ENCODE results near the gene SEPTIN11.
A peak's percentile ranks its signal among the peaks of the same experiment; 100 is the strongest.

Gene SEPTIN11

DNA sequence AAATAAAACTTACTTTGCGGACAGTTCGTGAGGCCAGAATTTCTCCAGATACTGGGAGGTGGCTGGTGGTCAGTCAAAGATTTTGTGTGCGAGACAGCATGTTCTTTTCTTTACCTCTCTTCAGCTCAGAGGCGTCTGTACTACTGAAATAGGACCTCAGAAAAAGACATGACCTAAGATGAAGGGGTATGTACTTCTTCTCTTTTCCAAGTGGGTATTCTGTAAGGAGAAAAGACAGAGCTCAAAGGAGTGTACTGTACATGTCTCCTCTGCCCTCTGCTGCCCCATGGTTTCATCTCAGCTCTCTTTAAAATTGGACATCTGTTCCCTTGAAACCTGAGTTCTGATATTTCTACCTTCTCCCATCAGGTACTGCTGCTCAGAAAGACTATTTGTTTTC is 38.1 kb downstream of the SEPTIN11 start:
- TF ChIP-seq, protein P1, sequence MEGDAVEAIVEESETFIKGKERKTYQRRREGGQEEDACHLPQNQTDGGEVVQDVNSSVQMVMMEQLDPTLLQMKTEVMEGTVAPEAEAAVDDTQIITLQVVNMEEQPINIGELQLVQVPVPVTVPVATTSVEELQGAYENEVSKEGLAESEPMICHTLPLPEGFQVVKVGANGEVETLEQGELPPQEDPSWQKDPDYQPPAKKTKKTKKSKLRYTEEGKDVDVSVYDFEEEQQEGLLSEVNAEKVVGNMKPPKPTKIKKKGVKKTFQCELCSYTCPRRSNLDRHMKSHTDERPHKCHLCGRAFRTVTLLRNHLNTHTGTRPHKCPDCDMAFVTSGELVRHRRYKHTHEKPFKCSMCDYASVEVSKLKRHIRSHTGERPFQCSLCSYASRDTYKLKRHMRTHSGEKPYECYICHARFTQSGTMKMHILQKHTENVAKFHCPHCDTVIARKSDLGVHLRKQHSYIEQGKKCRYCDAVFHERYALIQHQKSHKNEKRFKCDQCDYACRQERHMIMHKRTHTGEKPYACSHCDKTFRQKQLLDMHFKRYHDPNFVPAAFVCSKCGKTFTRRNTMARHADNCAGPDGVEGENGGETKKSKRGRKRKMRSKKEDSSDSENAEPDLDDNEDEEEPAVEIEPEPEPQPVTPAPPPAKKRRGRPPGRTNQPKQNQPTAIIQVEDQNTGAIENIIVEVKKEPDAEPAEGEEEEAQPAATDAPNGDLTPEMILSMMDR (IDR thresholded peaks at IDR 0.05; ENCODE audit: insufficient read depth, low read length, poor library complexity, severe bottlenecking) = no peak
- no peak for DNase-seq (ENCODE audit: extremely low read depth, insufficient read length)
- Histone ChIP-seq H3K36me3 (ENCODE audit: control insufficient read depth, insufficient read depth, low read length) (no peaks in the 10 kb centered on the region), H3K4me3 (replicated peaks; ENCODE audit: low read depth, low read length) (no peak overlapping the region), H3K27me3 (replicated peaks; ENCODE audit: control insufficient read depth, insufficient read depth, low read length) (no peaks in the 10 kb centered on the region)

DNA sequence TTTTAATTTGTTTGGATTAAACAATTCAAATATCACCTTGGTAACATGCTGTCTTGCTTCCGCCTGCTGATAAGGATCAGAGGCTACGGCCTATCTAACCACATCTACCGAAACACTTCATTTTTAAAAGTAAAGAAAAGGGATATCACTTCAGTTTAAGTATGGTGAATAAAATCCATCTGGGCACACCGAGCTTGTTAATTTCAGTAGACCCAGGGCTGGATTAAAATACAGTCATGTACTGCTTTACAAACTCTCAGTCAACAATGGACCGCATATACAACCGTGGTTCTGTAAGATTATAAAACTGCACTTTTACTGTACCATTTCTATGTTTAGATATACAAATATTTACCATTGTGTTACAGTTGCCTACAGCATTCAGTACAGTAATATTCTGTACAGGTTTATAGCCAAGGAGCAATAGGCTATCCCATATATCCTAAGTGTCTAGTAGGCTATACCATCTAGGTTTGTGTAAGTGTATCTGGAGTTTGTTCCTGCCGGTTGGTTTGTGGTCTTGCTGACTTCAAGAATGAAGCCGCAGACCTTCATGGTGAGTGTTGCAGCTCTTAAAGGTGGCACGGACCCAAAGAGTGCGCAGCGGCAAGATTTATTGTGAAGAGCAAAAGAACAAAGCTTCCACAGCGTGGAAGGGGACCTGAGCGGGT is 40.0 kb downstream of the SEPTIN11 start:
- no peak overlapping the region for H3K4me3 ChIP-seq (replicated peaks; ENCODE audit: low read depth, low read length)
- no peak for DNase-seq (ENCODE audit: extremely low read depth, insufficient read length)
- TF ChIP-seq, protein P1 (IDR thresholded peaks at IDR 0.05; ENCODE audit: insufficient read depth, low read length, poor library complexity, severe bottlenecking) = no peak
- H3K36me3 ChIP-seq (ENCODE audit: control insufficient read depth, insufficient read depth, low read length) = no peaks in the 10 kb centered on the region
- H3K27me3 ChIP-seq (replicated peaks; ENCODE audit: control insufficient read depth, insufficient read depth, low read length) = no peaks in the 10 kb centered on the region

DNA sequence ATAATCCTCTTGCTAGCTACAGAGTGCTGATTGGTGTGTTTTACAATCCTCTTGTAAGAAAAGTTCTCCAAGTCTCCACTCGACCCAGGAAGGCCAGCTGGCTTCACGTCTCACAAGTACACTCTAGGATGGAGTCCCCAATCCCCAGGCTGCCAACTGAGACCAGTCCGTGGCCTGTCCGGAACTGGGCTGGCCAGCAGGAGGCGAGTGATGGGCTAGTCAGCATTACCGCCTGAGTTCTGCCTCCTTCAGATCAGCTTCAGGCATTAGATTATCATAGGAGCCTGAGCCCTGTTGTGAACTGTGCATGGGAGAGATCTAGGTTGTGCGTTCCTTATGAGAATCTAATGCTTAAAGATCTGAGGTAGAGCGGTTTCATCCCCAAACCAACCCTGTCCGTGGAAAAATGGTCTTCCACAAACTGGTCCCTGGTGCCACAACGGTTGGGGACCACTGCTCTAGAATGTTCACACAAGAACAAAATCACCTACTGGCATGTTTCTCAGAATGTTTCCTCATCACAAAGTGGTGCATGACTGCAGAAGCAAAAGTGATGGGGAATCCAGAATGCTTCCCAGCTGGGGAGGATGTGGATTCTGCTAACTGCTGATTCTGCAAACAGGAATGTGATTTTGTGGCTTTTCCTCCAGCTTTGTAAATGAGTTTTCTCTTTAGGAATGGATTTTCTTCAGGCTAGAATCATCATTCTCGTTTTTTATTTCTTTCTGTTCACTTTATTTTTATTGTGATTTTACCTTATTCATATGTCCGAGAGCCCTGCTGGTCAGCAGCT is 40.9 kb downstream of the SEPTIN11 start:
- TF ChIP-seq, protein P1 (IDR thresholded peaks at IDR 0.05; ENCODE audit: insufficient read depth, low read length, poor library complexity, severe bottlenecking) = no peak
- Histone ChIP-seq H3K36me3 (ENCODE audit: control insufficient read depth, insufficient read depth, low read length) (no peaks in the 10 kb centered on the region), H3K27me3 (replicated peaks; ENCODE audit: control insufficient read depth, insufficient read depth, low read length) (no peaks in the 10 kb centered on the region), H3K4me3 (replicated peaks; ENCODE audit: low read depth, low read length) (no peak overlapping the region)
- no peak for DNase-seq (ENCODE audit: extremely low read depth, insufficient read length)

DNA sequence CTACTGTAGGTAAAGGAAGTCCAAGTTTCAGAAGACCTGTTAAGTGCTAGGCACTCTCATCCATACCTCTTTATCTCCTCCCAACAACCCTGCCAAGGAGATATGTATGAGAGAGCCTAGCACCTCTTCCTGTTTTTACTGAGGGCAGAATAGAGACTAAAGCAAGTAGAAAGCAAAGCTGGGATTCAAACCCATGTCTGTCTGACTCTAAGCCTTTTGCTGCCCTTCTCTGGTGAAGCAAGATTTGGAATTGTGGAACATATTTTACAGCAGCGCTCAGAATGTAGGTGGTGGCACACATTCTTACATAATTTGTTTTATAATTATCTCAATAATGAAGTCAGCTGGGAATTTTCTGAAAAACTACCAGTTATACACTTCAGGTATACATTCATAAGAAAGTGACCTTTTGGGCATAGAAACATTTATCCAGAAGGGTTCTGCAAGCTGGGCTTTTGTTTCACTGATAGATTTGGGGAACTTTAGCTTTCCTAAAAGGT is 41.7 kb downstream of the SEPTIN11 start:
- TF ChIP-seq, protein P1 (IDR thresholded peaks at IDR 0.05; ENCODE audit: insufficient read depth, low read length, poor library complexity, severe bottlenecking) = no peak
- Histone ChIP-seq H3K27me3 (replicated peaks; ENCODE audit: control insufficient read depth, insufficient read depth, low read length) (no peaks in the 10 kb centered on the region), H3K36me3 (ENCODE audit: control insufficient read depth, insufficient read depth, low read length) (peaks cover under 1% of the 10 kb centered on the region; the same call in 1 of the 2 replicates), H3K4me3 (replicated peaks; ENCODE audit: low read depth, low read length) (no peak overlapping the region)
- no peak for DNase-seq (ENCODE audit: extremely low read depth, insufficient read length)

DNA sequence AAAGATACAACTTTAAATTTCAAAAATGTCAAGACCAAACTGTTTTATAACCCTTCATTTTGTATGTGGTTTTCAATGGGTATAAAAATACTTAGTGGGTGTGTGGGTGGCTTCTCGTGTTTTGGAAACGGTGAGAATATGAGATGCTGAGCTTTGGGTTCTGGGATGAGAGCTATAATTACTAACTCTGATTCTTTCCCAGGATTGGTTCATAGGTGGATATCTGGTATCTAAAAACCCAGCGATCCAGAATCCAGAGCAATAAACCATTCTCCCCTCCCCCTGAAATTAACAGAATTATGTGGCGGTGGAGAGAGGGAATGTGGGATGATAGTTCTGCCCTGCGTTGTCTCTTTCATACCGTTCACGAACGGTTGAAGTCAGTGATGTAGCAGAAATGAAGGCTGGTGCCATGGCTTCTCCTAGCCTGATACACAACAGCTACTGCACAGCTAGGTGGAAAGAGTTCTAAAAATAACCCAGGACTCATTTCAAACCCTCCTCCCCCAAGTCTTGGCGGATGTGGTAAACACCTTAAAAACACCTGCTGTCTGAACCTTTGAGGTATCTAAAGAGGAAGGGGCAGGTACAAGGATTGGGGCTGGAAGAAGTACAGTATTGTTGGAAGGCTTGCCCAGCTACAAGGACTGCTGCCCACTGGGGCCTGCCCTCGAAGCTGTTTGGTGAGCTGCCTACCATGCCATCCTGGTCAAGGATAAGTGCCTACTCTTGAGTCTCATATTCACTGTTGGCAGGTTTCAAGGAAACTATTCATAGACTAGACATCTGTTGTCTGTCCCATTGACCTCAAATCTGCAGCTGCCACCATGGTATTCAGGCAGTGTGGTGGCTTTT is 44.5 kb downstream of the SEPTIN11 start:
- H3K36me3 ChIP-seq (ENCODE audit: control insufficient read depth, insufficient read depth, low read length) = peaks cover 12% of the 10 kb centered on the region
- peak overlapping the region; percentile 23 for H3K4me3 ChIP-seq (replicated peaks; ENCODE audit: low read depth, low read length)
- H3K27me3 ChIP-seq (replicated peaks; ENCODE audit: control insufficient read depth, insufficient read depth, low read length) = no peaks in the 10 kb centered on the region
- peak; percentile 78 for DNase-seq (ENCODE audit: extremely low read depth, insufficient read length)
- TF ChIP-seq, protein P1 (IDR thresholded peaks at IDR 0.05; ENCODE audit: insufficient read depth, low read length, poor library complexity, severe bottlenecking) = no peak
